A673 (cell line): ENCODE results near the gene CRIP1. TPM values are rescaled to one million over a fixed set of nuclear protein-coding genes. Genes with fewer than 3 reads are reported as not detected.

Experiments
- BruUV-seq: library from RNA; stranded (reverse); fragments of 400-500 nt; replicated peaks from 2 replicates; lab custom pipeline; 2021; lab: Mats Ljungman, UMichigan
- CTCF ChIA-PET: fragments of 300-600 bp; sonication (Branson Sonifier 250); formaldehyde crosslinking; loops from one replicate; lab custom pipeline; 2022; ENCODE audit warnings: antibody characterized with exemption; lab: Charles Lee
- POLR2A ChIA-PET: fragments of 300-600 bp; sonication (Branson Sonifier 250); formaldehyde crosslinking; loops from one replicate; lab custom pipeline; 2022; ENCODE audit warnings: antibody characterized with exemption; ENCODE audit not compliant: low non-redundant PET; lab: Charles Lee
- DNase-seq: peaks from one replicate; pipeline ENCODE4 v3.0.0-alpha.2; 2015; ENCODE audit warnings: low spot score
- H3K27ac ChIP-seq: fragments of 200-600 bp; sonication (generic); 2 replicates; pipeline ENCODE4 v1.5.1; 2016; ENCODE audit warnings: mixed run types, low read depth, mild to moderate bottlenecking, mixed read lengths, antibody characterized with exemption, low read length; ENCODE audit not compliant: poor library complexity, severe bottlenecking
- H3K27me3 ChIP-seq: fragments of 200-600 bp; sonication (generic); replicated peaks from 2 replicates; pipeline ENCODE4 v1.6.1; 2017; ENCODE audit warnings: mixed run types, low read depth, mild to moderate bottlenecking, mixed read lengths, antibody characterized with exemption, low read length; ENCODE audit not compliant: insufficient read depth, poor library complexity
- H3K36me3 ChIP-seq: fragments of 200-600 bp; sonication (generic); 2 replicates; pipeline ENCODE4 v1.6.1; 2016; ENCODE audit warnings: mixed run types, mild to moderate bottlenecking, mixed read lengths, antibody characterized with exemption, low read length; ENCODE audit not compliant: insufficient read depth, poor library complexity, severe bottlenecking
- H3K4me1 ChIP-seq: fragments of 200-600 bp; sonication (generic); 2 replicates; pipeline ENCODE4 v1.6.1; 2017; ENCODE audit warnings: mixed run types, mild to moderate bottlenecking, mixed read lengths, antibody characterized with exemption, low read length; ENCODE audit not compliant: insufficient read depth, poor library complexity, severe bottlenecking
- H3K4me3 ChIP-seq: fragments of 200-600 bp; sonication (generic); 2 replicates; pipeline ENCODE4 v1.5.1; 2016; ENCODE audit warnings: low read depth, mixed run types, mild to moderate bottlenecking, mixed read lengths, low read length; ENCODE audit not compliant: poor library complexity, severe bottlenecking
- H3K9me3 ChIP-seq: fragments of 200-600 bp; sonication (generic); 2 replicates; pipeline ENCODE4 v1.6.1; 2016; ENCODE audit warnings: mixed run types, low read depth, mild to moderate bottlenecking, mixed read lengths, antibody characterized with exemption, low read length; ENCODE audit not compliant: poor library complexity, severe bottlenecking
- EZH2 ChIP-seq: fragments of 200-600 bp; sonication (generic); IDR thresholded peaks from 2 replicates; pipeline ENCODE4 v1.6.1; 2017; ENCODE audit warnings: borderline replicate concordance, low read depth, mild to moderate bottlenecking, mixed read lengths, antibody characterized with exemption, low read length; ENCODE audit not compliant: poor library complexity, severe bottlenecking
- intact Hi-C: fragments of 100-400 bp; cut with micrococcal nuclease; formaldehyde crosslinking; loops from one replicate; pipeline ENCODE4 v1.10.0; 2022; ENCODE audit not compliant: unreplicated experiment
- total RNA-seq: library from RNA; stranded (reverse); gene quantifications from 2 replicates; pipeline ENCODE4 v1.2.3, GENCODE V29; 2021
- TF ChIP-seq, protein P1 (sequence below): fragments of 300-800, 200-600 bp; sonication (generic); conservative IDR thresholded peaks from 2 replicates; pipeline ENCODE4 v1.5.1; 2017; ENCODE audit warnings: low read depth, mild to moderate bottlenecking, antibody characterized with exemption, low read length, moderate library complexity, mixed read lengths

The CRIP1 gene
- total RNA-seq, 1 experiment from 2014 or later = 47.7 TPM

GRCh38 chr14:105491366-105491973, 4.8 kb downstream of the CRIP1 start:
- TF ChIP-seq, protein P1, sequence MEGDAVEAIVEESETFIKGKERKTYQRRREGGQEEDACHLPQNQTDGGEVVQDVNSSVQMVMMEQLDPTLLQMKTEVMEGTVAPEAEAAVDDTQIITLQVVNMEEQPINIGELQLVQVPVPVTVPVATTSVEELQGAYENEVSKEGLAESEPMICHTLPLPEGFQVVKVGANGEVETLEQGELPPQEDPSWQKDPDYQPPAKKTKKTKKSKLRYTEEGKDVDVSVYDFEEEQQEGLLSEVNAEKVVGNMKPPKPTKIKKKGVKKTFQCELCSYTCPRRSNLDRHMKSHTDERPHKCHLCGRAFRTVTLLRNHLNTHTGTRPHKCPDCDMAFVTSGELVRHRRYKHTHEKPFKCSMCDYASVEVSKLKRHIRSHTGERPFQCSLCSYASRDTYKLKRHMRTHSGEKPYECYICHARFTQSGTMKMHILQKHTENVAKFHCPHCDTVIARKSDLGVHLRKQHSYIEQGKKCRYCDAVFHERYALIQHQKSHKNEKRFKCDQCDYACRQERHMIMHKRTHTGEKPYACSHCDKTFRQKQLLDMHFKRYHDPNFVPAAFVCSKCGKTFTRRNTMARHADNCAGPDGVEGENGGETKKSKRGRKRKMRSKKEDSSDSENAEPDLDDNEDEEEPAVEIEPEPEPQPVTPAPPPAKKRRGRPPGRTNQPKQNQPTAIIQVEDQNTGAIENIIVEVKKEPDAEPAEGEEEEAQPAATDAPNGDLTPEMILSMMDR = no peak
- H3K27ac ChIP-seq = peak overlapping the region; percentile 93
- ChIA-PET CTCF (interaction anchor here (0.5 to 2.8 kb wide), 4 partner anchors 11 to 121 kb away, joined by 3 to 38 read pairs (median 8); no protein-coding TSS in a partner anchor), POLR2A (interaction anchor here (0.5 to 0.6 kb wide), 2 partner anchors 8 to 98 kb away, joined by 4 to 8 read pairs; no protein-coding TSS in a partner anchor)
- no peaks in the 10 kb centered on the region for H3K27me3 ChIP-seq
- H3K9me3 ChIP-seq = no peaks in the 10 kb centered on the region
- peaks cover 20% of the 10 kb centered on the region for H3K4me1 ChIP-seq
- peak; percentile 87 for DNase-seq
- BruUV-seq = TSS peak; percentile 46
- H3K4me3 ChIP-seq = peak overlapping the region; percentile 83
- no peaks in the 10 kb centered on the region for H3K36me3 ChIP-seq
- intact Hi-C loops = loop anchor here (2.0 kb wide), 1 partner anchor 35 kb away; the partner anchor contains the start of gene TMEM121

DNA sequence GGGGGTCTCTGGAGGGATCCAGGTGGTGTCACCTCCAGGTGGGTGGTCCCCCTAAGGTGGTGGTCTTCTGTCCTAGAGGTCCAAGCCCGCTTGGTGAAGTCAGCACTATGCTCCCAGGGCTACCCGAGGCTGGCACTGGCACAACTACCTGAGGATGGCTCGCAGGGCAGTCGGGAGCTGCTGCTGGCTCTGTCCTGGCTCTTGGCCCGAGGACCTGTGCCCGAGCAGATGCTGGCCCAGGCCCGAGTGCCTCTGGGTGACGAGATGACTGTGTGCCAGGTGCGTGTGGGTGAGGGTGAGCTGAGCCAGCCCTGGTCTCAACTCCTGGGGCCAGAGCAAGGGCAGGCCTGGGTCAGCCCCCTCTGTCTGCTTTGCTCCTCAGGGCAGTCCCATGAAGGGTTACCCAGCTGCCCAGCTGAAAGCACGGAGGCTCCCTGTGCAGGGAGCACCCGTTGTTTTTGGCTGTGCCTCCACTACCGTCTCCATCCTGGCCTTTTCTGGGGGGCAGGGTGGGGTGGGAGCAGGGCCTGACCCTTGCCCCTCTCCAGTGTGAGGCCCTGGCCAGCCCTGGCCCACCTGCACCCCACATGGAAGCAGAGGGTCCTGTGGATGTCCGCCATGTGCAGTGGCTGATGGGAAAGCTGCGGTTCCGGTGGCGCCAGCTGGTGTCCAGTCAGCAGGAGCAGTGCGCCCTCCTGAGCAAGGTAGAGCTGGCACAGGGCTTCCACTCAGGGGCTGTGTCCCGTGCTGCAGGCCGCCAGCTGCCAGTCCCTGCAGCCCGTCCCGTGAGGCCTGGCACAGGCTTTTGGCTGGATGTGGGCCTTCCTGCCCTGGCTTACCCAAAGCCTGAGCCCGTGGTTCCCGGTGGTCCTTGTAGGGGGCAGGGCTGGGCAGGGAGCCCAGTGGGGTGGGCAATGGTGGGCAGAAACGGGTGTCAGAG, 5.6 kb downstream of the CRIP1 start:
- no peaks in the 10 kb centered on the region for H3K27me3 ChIP-seq
- ChIA-PET CTCF (interaction anchor here (0.6 to 0.9 kb wide), 2 partner anchors 36 to 64 kb away, joined by 3 to 10 read pairs; no protein-coding TSS in a partner anchor), POLR2A (interaction anchor here (0.6 kb wide), 1 partner anchor 9 kb away, joined by 4 read pairs; no protein-coding TSS in a partner anchor)
- H3K27ac ChIP-seq = no peak overlapping the region
- DNase-seq = no peak
- peaks cover 14% of the 10 kb centered on the region for H3K4me1 ChIP-seq
- peak overlapping the region; percentile 83 for H3K4me3 ChIP-seq
- TF ChIP-seq EZH2 = no peak
- TF ChIP-seq, protein P1 = no peak
- no peaks in the 10 kb centered on the region for H3K9me3 ChIP-seq
- H3K36me3 ChIP-seq = no peaks in the 10 kb centered on the region
- intact Hi-C loops = no loop called here
- BruUV-seq = no TSS peak

GRCh38 chr14:105492971-105493871, 6.5 kb downstream of the CRIP1 start:
- no peak for TF ChIP-seq EZH2
- TF ChIP-seq, protein P1 = no peak
- intact Hi-C loops = no loop called here
- H3K4me1 ChIP-seq = peaks cover 11% of the 10 kb centered on the region
- no peak for DNase-seq
- ChIA-PET CTCF (no interaction called here), POLR2A (no interaction called here)
- BruUV-seq = no TSS peak
- no peak overlapping the region for H3K27ac ChIP-seq
- no peaks in the 10 kb centered on the region for H3K36me3 ChIP-seq
- no peaks in the 10 kb centered on the region for H3K27me3 ChIP-seq
- H3K9me3 ChIP-seq = no peaks in the 10 kb centered on the region
- no peak overlapping the region for H3K4me3 ChIP-seq
